Astrocyte (in vitro differentiated cells and primary cell): ENCODE results near the gene LCE5A.

Experiments used
- EZH2 ChIP-seq: IDR thresholded peaks from 2 replicates; pipeline ENCODE4 v1.6.1; 2012; ENCODE audit warnings: mild to moderate bottlenecking, low read length, inconsistent platforms; ENCODE audit not compliant: insufficient read depth
- TF ChIP-seq, protein P1 (sequence below): IDR thresholded peaks from 2 replicates; pipeline ENCODE4 v1.5.1; 2011; ENCODE audit warnings: low read depth, mild to moderate bottlenecking, inconsistent platforms, low read length, moderate library complexity; ENCODE audit not compliant: insufficient read depth

- TF ChIP-seq, protein P1, sequence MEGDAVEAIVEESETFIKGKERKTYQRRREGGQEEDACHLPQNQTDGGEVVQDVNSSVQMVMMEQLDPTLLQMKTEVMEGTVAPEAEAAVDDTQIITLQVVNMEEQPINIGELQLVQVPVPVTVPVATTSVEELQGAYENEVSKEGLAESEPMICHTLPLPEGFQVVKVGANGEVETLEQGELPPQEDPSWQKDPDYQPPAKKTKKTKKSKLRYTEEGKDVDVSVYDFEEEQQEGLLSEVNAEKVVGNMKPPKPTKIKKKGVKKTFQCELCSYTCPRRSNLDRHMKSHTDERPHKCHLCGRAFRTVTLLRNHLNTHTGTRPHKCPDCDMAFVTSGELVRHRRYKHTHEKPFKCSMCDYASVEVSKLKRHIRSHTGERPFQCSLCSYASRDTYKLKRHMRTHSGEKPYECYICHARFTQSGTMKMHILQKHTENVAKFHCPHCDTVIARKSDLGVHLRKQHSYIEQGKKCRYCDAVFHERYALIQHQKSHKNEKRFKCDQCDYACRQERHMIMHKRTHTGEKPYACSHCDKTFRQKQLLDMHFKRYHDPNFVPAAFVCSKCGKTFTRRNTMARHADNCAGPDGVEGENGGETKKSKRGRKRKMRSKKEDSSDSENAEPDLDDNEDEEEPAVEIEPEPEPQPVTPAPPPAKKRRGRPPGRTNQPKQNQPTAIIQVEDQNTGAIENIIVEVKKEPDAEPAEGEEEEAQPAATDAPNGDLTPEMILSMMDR, result no peak
- TF ChIP-seq EZH2, result no peak
These were observed 5.5 kb upstream of the LCE5A start for GRCh38 chr1:152505083-152505482.
